Astrocyte (in vitro differentiated cells and primary cell): ENCODE measurements around the gene LY6G6D.

Source experiments
- EZH2 ChIP-seq: IDR thresholded peaks from 2 replicates; pipeline ENCODE4 v1.6.1; 2012; ENCODE audit warnings: mild to moderate bottlenecking, low read length, inconsistent platforms; ENCODE audit not compliant: insufficient read depth
- TF ChIP-seq, protein P1 (sequence below): IDR thresholded peaks from 2 replicates; pipeline ENCODE4 v1.5.1; 2011; ENCODE audit warnings: low read depth, mild to moderate bottlenecking, inconsistent platforms, low read length, moderate library complexity; ENCODE audit not compliant: insufficient read depth

DNA sequence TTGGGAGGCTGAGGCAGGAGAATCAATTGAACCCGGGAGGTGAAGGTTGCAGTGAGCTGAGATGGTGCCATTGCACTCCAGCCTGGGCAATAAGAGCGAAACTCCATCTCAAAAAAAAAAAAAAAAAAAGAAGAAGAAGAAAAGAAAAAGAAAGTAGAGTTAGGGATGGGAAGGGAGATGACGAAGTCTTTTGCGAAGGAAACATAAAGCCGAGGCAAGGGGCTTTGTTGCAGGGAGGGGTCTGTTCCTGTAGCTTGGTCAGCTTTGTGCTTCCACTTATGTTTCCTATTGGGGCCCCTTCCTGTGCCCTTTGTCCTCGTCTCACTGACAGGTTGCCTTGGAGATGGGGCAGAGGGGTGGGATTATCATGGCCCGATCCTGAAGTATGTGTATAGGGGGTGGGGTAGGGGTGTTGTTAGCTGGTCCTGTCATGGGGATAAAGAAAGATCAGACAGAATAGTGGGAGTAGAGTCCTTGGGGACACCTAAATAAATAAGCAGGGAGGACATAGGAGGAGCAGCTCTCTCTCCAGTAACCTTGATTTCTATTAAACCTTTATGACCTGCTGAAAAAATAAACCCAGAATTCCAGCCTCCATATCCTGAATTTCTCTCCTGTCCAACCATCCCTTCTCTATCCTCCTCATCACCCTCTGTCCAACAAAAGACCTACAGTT is 22.3 kb downstream of the LY6G6D start:
- TF ChIP-seq, protein P1, sequence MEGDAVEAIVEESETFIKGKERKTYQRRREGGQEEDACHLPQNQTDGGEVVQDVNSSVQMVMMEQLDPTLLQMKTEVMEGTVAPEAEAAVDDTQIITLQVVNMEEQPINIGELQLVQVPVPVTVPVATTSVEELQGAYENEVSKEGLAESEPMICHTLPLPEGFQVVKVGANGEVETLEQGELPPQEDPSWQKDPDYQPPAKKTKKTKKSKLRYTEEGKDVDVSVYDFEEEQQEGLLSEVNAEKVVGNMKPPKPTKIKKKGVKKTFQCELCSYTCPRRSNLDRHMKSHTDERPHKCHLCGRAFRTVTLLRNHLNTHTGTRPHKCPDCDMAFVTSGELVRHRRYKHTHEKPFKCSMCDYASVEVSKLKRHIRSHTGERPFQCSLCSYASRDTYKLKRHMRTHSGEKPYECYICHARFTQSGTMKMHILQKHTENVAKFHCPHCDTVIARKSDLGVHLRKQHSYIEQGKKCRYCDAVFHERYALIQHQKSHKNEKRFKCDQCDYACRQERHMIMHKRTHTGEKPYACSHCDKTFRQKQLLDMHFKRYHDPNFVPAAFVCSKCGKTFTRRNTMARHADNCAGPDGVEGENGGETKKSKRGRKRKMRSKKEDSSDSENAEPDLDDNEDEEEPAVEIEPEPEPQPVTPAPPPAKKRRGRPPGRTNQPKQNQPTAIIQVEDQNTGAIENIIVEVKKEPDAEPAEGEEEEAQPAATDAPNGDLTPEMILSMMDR, result no peak
- no peak for TF ChIP-seq EZH2
